ENCODE data around the gene ZNF680. TPM values are rescaled to one million over a fixed set of nuclear protein-coding genes. Genes with fewer than 3 reads are reported as not detected.

Gene ZNF680
- total and polyA plus RNA-seq, 2 experiments from 2014 or later: 27.3 to 62.5 TPM

DNA sequence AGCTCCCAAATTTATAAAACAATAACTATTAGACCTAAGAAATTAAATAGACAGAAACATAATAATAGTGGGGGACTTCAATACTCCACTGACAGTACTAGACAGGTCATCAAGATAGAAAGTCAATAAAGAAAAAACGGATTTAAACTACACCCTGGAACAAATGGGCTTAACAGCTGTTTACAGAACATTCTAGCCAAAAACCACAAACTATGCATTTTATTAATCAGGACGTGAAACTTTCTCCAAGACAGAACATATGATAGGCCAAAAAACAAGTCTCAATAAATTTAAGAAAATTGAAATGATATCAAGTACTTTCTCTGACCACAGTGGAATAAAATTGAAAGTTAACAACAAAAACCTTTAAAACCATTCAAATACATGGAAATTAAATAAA lies 46.4 kb downstream of the ZNF680 start:
- Mint-ChIP-seq H3K27me3 (ENCODE audit: insufficient read depth, low read depth, poor library complexity) (no peaks in the 10 kb centered on the region), H3K36me3 (ENCODE audit: low read depth) (peaks cover 93% of the 10 kb centered on the region), H3K27ac (no peak overlapping the region), H3K4me3 (no peak overlapping the region), H3K9me3 (peaks cover 93% of the 10 kb centered on the region), H3K4me1 (no peaks in the 10 kb centered on the region)
- H4K20me1 ChIP-seq (replicated peaks; ENCODE audit: insufficient read depth): no peaks in the 10 kb centered on the region
- TF ChIP-seq JUNB (IDR thresholded peaks at IDR 0.05; ENCODE audit: unreplicated experiment): no peak
- TF ChIP-seq CREB1 (CRISPR knock-in tag; IDR thresholded peaks at IDR 0.05; ENCODE audit: low read depth): no peak
- TF ChIP-seq, protein P1, sequence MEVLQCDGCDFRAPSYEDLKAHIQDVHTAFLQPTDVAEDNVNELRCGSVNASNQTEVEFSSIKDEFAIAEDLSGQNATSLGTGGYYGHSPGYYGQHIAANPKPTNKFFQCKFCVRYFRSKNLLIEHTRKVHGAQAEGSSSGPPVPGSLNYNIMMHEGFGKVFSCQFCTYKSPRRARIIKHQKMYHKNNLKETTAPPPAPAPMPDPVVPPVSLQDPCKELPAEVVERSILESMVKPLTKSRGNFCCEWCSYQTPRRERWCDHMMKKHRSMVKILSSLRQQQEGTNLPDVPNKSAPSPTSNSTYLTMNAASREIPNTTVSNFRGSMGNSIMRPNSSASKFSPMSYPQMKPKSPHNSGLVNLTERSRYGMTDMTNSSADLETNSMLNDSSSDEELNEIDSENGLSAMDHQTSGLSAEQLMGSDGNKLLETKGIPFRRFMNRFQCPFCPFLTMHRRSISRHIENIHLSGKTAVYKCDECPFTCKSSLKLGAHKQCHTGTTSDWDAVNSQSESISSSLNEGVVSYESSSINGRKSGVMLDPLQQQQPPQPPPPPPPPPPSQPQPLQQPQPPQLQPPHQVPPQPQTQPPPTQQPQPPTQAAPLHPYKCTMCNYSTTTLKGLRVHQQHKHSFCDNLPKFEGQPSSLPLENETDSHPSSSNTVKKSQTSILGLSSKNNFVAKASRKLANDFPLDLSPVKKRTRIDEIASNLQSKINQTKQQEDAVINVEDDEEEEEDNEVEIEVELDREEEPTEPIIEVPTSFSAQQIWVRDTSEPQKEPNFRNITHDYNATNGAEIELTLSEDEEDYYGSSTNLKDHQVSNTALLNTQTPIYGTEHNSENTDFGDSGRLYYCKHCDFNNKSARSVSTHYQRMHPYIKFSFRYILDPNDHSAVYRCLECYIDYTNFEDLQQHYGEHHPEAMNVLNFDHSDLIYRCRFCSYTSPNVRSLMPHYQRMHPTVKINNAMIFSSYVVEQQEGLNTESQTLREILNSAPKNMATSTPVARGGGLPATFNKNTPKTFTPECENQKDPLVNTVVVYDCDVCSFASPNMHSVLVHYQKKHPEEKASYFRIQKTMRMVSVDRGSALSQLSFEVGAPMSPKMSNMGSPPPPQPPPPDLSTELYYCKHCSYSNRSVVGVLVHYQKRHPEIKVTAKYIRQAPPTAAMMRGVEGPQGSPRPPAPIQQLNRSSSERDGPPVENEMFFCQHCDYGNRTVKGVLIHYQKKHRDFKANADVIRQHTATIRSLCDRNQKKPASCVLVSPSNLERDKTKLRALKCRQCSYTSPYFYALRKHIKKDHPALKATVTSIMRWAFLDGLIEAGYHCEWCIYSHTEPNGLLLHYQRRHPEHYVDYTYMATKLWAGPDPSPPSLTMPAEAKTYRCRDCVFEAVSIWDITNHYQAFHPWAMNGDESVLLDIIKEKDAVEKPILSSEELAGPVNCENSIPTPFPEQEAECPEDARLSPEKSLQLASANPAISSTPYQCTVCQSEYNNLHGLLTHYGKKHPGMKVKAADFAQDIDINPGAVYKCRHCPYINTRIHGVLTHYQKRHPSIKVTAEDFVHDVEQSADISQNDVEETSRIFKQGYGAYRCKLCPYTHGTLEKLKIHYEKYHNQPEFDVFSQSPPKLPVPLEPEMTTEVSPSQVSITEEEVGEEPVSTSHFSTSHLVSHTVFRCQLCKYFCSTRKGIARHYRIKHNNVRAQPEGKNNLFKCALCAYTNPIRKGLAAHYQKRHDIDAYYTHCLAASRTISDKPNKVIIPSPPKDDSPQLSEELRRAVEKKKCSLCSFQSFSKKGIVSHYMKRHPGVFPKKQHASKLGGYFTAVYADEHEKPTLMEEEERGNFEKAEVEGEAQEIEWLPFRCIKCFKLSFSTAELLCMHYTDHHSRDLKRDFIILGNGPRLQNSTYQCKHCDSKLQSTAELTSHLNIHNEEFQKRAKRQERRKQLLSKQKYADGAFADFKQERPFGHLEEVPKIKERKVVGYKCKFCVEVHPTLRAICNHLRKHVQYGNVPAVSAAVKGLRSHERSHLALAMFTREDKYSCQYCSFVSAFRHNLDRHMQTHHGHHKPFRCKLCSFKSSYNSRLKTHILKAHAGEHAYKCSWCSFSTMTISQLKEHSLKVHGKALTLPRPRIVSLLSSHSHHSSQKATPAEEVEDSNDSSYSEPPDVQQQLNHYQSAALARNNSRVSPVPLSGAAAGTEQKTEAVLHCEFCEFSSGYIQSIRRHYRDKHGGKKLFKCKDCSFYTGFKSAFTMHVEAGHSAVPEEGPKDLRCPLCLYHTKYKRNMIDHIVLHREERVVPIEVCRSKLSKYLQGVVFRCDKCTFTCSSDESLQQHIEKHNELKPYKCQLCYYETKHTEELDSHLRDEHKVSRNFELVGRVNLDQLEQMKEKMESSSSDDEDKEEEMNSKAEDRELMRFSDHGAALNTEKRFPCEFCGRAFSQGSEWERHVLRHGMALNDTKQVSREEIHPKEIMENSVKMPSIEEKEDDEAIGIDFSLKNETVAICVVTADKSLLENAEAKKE (CRISPR knock-in tag; IDR thresholded peaks at IDR 0.05): no peak
- TF ChIP-seq ZNF331 (CRISPR knock-in tag; IDR thresholded peaks at IDR 0.05; ENCODE audit: low read depth): no peak
- TF ChIP-seq NANOG (IDR thresholded peaks at IDR 0.05; ENCODE audit: borderline replicate concordance): no peak
- TF ChIP-seq ZNF114 (CRISPR knock-in tag; IDR thresholded peaks at IDR 0.05): no peak
- no peak for TF ChIP-seq POLR2AphosphoS5 (IDR thresholded peaks at IDR 0.05; ENCODE audit: low read depth)
- no peak for TF ChIP-seq STAT1 (IDR thresholded peaks at IDR 0.05; ENCODE audit: unreplicated experiment)
- TF ChIP-seq EZH2phosphoT487 (IDR thresholded peaks at IDR 0.05; ENCODE audit: unreplicated experiment): no peak
- TF ChIP-seq, protein P2, sequence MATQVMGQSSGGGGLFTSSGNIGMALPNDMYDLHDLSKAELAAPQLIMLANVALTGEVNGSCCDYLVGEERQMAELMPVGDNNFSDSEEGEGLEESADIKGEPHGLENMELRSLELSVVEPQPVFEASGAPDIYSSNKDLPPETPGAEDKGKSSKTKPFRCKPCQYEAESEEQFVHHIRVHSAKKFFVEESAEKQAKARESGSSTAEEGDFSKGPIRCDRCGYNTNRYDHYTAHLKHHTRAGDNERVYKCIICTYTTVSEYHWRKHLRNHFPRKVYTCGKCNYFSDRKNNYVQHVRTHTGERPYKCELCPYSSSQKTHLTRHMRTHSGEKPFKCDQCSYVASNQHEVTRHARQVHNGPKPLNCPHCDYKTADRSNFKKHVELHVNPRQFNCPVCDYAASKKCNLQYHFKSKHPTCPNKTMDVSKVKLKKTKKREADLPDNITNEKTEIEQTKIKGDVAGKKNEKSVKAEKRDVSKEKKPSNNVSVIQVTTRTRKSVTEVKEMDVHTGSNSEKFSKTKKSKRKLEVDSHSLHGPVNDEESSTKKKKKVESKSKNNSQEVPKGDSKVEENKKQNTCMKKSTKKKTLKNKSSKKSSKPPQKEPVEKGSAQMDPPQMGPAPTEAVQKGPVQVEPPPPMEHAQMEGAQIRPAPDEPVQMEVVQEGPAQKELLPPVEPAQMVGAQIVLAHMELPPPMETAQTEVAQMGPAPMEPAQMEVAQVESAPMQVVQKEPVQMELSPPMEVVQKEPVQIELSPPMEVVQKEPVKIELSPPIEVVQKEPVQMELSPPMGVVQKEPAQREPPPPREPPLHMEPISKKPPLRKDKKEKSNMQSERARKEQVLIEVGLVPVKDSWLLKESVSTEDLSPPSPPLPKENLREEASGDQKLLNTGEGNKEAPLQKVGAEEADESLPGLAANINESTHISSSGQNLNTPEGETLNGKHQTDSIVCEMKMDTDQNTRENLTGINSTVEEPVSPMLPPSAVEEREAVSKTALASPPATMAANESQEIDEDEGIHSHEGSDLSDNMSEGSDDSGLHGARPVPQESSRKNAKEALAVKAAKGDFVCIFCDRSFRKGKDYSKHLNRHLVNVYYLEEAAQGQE (IDR thresholded peaks at IDR 0.05; ENCODE audit: unreplicated experiment): no peak
- no peak for TF ChIP-seq EZH2 (IDR thresholded peaks at IDR 0.05; ENCODE audit: low read depth, unreplicated experiment)
- TF ChIP-seq, protein P3, sequence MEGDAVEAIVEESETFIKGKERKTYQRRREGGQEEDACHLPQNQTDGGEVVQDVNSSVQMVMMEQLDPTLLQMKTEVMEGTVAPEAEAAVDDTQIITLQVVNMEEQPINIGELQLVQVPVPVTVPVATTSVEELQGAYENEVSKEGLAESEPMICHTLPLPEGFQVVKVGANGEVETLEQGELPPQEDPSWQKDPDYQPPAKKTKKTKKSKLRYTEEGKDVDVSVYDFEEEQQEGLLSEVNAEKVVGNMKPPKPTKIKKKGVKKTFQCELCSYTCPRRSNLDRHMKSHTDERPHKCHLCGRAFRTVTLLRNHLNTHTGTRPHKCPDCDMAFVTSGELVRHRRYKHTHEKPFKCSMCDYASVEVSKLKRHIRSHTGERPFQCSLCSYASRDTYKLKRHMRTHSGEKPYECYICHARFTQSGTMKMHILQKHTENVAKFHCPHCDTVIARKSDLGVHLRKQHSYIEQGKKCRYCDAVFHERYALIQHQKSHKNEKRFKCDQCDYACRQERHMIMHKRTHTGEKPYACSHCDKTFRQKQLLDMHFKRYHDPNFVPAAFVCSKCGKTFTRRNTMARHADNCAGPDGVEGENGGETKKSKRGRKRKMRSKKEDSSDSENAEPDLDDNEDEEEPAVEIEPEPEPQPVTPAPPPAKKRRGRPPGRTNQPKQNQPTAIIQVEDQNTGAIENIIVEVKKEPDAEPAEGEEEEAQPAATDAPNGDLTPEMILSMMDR (conservative IDR thresholded peaks at IDR 0.05; ENCODE audit: low read depth in 2 of 2): no peak
- peaks cover 36% of the 10 kb centered on the region for H3K36me3 ChIP-seq (ENCODE audit: insufficient read depth)
- no peak overlapping the region for H3K4me2 ChIP-seq
- H3K9me2 ChIP-seq (ENCODE audit: insufficient read depth): no peaks in the 10 kb centered on the region
- H3K27me3 ChIP-seq (ENCODE audit: insufficient read depth): no peaks in the 10 kb centered on the region
- ATAC-seq (no peak), DNase-seq (ENCODE audit: low spot score) (no peak)
- peaks cover 76% of the 10 kb centered on the region for H3K79me2 ChIP-seq (replicated peaks; ENCODE audit: insufficient read depth)
- no peak overlapping the region for H3K4me3 ChIP-seq
- H2AFZ ChIP-seq: no peak overlapping the region
- no peaks in the 10 kb centered on the region for H3K4me1 ChIP-seq (ENCODE audit: insufficient read depth)
- H3K27ac ChIP-seq (ENCODE audit: low read depth): no peak overlapping the region
- no peaks in the 10 kb centered on the region for H3F3A ChIP-seq (replicated peaks; ENCODE audit: low read depth)

Data from GM23338 (cell line).